Esophagus (tissue), 2 donors: ENCODE results near the gene KIF2B. TPM values are rescaled to one million over a fixed set of nuclear protein-coding genes. Genes with fewer than 3 reads are reported as not detected.

ENCODE experiments used
- H3K27ac ChIP-seq, 2 donors: one replicate each; pipeline ENCODE4 v1.5.1; 2013; ENCODE audit warnings: low read depth in 2 of 2, mild to moderate bottlenecking in 2 of 2, inconsistent platforms in 1 of 2, low read length in 1 of 2, moderate library complexity in 1 of 2
- H3K27me3 ChIP-seq, 2 donors: one replicate each; pipeline ENCODE4 v1.6.1; 2013; ENCODE audit warnings: low read length in 2 of 2, control low read depth in 1 of 2, mild to moderate bottlenecking in 1 of 2; ENCODE audit not compliant: insufficient read depth in 2 of 2, control insufficient read depth in 1 of 2
- H3K36me3 ChIP-seq, 2 donors: one replicate each; pipeline ENCODE4 v1.6.1; 2013; ENCODE audit warnings: low read length in 1 of 2; ENCODE audit not compliant: control insufficient read depth in 2 of 2, insufficient read depth in 2 of 2
- H3K4me1 ChIP-seq, 2 donors: one replicate each; pipeline ENCODE4 v1.6.1; 2013; ENCODE audit warnings: low read length in 1 of 2; ENCODE audit not compliant: control insufficient read depth in 2 of 2, insufficient read depth in 2 of 2
- H3K4me3 ChIP-seq, 2 donors: one replicate each; pipeline ENCODE4 v1.5.1; 2013; ENCODE audit warnings: low read length in 2 of 2, mild to moderate bottlenecking in 2 of 2, low read depth in 1 of 2, moderate library complexity in 1 of 2
- H3K9me3 ChIP-seq, 2 donors: one replicate each; pipeline ENCODE4 v1.6.1; 2013; ENCODE audit warnings: mild to moderate bottlenecking in 2 of 2, low read depth in 1 of 2, low read length in 1 of 2, moderate library complexity in 1 of 2; ENCODE audit not compliant: control insufficient read depth in 2 of 2, insufficient read depth in 1 of 2
- WGBS, 2 donors: extraction: QIAGEN DNeasy Blood & Tissue Kit; methylation state at CpG; one replicate each; pipeline ENCODE4 v1.1.7; 2013; 5-methylcytosine and 5-hydroxymethylcytosine counted together
- polyA plus RNA-seq, 2 donors: library from polyadenylated mRNA; stranded (reverse); fragments of 200-250 nt; gene quantifications; one replicate each; pipeline ENCODE4 v1.2.3, GENCODE V29; 2013
- donor health status: healthy with polysubstance abuse.
- donor health status: Bipolar disorder and iron deficiency.

KIF2B gene
- not detected for polyA plus RNA-seq

GRCh38 chr17:53822764-53823163 lies at the start of gene KIF2B:
TSS of gene KIF2B (plus strand) at chr17:53822927. CDS start at chr17:53823034, 107 bp downstream.
- Histone ChIP-seq H3K27me3 (no peaks in the 10 kb centered on the region), H3K4me3 (no peak within 1 kb of the TSS), H3K4me1 (no peaks in the 10 kb centered on the region), H3K36me3 (no peaks in the 10 kb centered on the region), H3K27ac (no peak within 1 kb of the TSS), H3K9me3 (peaks cover 0 to 4% of the 10 kb centered on the region in 2 donors)
- 88 to 89% methylated on average over 17 of the region's 17 CpGs for WGBS, 2 donors

DNA sequence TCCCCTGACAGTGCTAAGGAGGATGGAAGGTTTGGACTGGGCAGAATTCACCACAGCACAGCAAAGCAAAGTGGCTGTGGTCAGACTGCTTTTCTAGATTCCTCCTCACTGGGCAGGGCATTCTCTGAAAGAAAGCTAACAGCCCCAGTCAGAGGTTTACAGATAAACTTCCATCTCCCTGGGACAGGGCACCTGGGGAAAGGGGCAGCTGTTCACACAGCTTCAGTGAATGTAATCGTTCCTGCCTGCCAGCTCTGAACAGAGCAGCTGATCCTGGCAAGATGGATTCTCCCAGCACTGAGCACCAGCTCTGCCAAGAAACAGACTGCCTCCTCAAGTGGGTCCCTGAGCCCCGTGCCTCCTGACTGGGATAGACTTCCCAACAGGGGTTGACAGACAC lies 42.4 kb upstream of the KIF2B start:
- WGBS, 2 donors: 80 to 81% methylated on average over 2 of the region's 2 CpGs

DNA sequence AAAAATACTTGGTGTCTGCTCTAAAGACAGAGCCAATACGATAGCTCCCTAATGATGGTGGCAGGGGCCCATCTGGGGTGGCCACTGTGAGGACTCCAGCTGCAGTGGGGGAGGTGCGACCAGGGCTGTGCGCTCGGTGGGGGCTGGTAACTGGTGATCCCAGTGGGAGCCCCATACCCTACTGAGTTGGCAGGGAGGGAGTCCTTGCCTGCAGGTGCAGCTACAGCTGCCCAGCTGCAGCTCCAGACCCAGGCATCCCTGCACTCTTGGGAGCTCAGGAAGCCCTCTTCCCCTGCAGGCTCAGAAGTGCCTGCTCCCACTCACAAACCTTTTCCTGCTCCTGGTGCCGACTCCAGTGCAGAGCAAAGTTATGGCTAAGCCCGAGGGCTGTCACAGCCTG lies 31.2 kb upstream of the KIF2B start:
- Histone ChIP-seq H3K27me3 (no peaks in the 10 kb centered on the region), H3K36me3 (no peaks in the 10 kb centered on the region), H3K4me3 (no peak overlapping the region), H3K9me3 (peaks cover 0 to 3% of the 10 kb centered on the region in 2 donors), H3K4me1 (no peaks in the 10 kb centered on the region), H3K27ac (no peak overlapping the region)
- WGBS, 2 donors: 82 to 90% methylated on average over 6 of the region's 6 CpGs

More for the DNA sequence above, 42.4 kb upstream of the KIF2B start:
- Histone ChIP-seq H3K36me3 (no peaks in the 10 kb centered on the region), H3K9me3 (no peaks in the 10 kb centered on the region), H3K4me3 (no peak overlapping the region), H3K27ac (no peak overlapping the region), H3K27me3 (no peaks in the 10 kb centered on the region), H3K4me1 (no peaks in the 10 kb centered on the region)

DNA sequence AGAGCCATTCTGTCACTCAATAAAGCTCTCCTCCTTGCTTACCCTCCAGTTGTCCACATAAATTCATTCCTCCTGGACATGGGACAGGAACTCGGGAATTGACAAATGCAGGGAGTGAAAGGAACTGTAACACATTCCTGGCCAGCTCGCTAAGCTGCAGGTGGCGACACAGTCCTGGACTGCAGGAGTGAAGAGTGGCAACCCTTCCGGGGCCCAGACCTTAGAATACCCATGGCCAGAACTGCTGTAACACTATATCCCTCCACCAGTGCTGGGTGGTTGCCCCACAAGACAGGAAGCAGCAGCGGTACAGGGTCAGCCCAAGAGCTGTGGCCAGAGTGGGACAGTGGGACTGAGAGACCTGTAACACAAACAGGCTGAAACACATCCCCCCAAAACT lies 30.3 kb upstream of the KIF2B start:
- no peaks in the 10 kb centered on the region for H3K27me3 ChIP-seq
- peaks cover 0 to 3% of the 10 kb centered on the region in 2 donors for H3K9me3 ChIP-seq
- H3K4me3 ChIP-seq: no peak overlapping the region
- H3K4me1 ChIP-seq: no peaks in the 10 kb centered on the region
- WGBS, 2 donors: 91 to 92% methylated on average over 5 of the region's 5 CpGs
- no peaks in the 10 kb centered on the region for H3K36me3 ChIP-seq
- no peak overlapping the region for H3K27ac ChIP-seq

DNA sequence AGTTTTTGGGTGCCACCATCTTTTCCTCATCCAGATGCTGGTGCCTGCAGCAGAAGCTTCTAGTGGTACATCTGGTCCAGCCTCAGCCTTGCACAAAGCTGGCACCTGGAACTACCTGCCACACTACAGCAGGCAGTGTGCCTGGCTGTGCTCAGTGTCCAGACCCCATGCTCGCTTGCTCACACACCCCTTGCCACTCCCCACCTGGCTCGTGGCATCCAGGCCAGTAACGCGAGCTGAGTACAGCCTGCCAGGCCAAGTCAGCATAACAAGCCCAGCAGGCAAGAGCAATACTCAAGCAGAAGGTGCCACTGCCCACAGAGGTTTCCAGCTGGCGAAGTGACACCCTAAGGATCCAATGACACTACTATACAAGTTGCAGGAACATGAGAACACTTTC lies 29.7 kb upstream of the KIF2B start:
- Histone ChIP-seq H3K36me3 (no peaks in the 10 kb centered on the region), H3K4me3 (no peak overlapping the region), H3K9me3 (peaks cover 0 to 3% of the 10 kb centered on the region in 2 donors), H3K4me1 (no peaks in the 10 kb centered on the region), H3K27ac (no peak overlapping the region), H3K27me3 (no peaks in the 10 kb centered on the region)
- WGBS, 2 donors: 64 to 65% methylated on average over 5 of the region's 5 CpGs

DNA sequence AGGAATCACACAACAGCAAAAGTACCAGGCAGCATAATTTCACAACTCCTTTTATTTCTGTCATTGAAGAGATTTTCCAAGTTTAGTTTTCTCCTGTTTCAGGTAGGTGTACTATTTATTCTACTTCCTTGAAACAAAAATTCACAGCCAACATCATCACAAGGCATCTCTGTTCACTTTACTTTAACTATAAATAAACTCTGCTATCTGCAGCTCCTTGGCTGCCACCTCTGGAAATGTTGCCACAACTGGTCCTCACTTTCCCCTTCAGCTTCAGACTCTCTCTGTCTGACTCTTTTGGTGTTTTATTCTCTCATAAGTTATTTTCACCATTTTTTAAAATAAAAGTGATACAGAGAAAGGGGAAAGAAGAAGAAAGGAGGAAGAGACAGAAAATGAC lies 27.9 kb upstream of the KIF2B start:
- peaks cover 0 to 3% of the 10 kb centered on the region in 2 donors for H3K9me3 ChIP-seq
- H3K27ac ChIP-seq: no peak overlapping the region
- no peaks in the 10 kb centered on the region for H3K27me3 ChIP-seq

GRCh38 chr17:53796642-53797041 lies 26.1 kb upstream of the KIF2B start:
- Histone ChIP-seq H3K4me3 (no peak overlapping the region), H3K27ac (no peak overlapping the region), H3K4me1 (no peaks in the 10 kb centered on the region), H3K9me3 (peaks cover 0 to 3% of the 10 kb centered on the region in 2 donors), H3K27me3 (no peaks in the 10 kb centered on the region), H3K36me3 (no peaks in the 10 kb centered on the region)
- 19 to 38% methylated on average over 1 of the region's 1 CpG for WGBS, 2 donors

More for the DNA sequence above, 27.9 kb upstream of the KIF2B start:
- no peaks in the 10 kb centered on the region for H3K4me1 ChIP-seq
- H3K36me3 ChIP-seq: no peaks in the 10 kb centered on the region
- no peak overlapping the region for H3K4me3 ChIP-seq

DNA sequence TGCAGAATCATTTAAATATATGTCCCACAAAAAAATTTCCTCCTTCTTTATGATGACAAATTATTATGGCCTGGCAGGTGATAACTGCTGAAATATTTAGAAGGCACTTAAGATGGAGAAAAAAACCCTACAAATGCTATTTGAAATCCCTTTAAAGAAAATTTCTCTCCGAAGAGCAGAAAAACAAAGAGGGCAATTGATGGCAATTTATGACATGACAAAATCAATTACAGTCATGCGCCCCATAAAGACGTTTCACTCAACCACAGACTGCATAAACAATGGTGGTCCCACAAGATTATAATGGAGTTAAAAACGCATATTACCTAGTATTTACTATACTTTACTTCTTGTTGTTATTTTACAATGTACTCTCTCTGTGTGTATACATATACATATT lies 25.2 kb upstream of the KIF2B start:
- Histone ChIP-seq H3K27me3 (no peaks in the 10 kb centered on the region), H3K4me1 (no peaks in the 10 kb centered on the region), H3K36me3 (no peaks in the 10 kb centered on the region), H3K4me3 (no peak overlapping the region), H3K9me3 (peaks cover 0 to 3% of the 10 kb centered on the region in 2 donors), H3K27ac (no peak overlapping the region)
- WGBS, 2 donors: 57 to 58% methylated on average over 4 of the region's 4 CpGs

GRCh38 chr17:53804437-53804836 lies 18.3 kb upstream of the KIF2B start:
- Histone ChIP-seq H3K4me3 (no peak overlapping the region), H3K9me3 (no peaks in the 10 kb centered on the region), H3K27ac (no peak overlapping the region), H3K27me3 (no peaks in the 10 kb centered on the region), H3K4me1 (no peaks in the 10 kb centered on the region), H3K36me3 (no peaks in the 10 kb centered on the region)
- 81% methylated on average over 5 of the region's 5 CpGs for WGBS, 2 donors

GRCh38 chr17:53806473-53806872 lies 16.3 kb upstream of the KIF2B start:
- no peaks in the 10 kb centered on the region for H3K27me3 ChIP-seq
- H3K4me1 ChIP-seq: no peaks in the 10 kb centered on the region
- no peaks in the 10 kb centered on the region for H3K36me3 ChIP-seq
- H3K27ac ChIP-seq: no peak overlapping the region
- no peaks in the 10 kb centered on the region for H3K9me3 ChIP-seq
- H3K4me3 ChIP-seq: no peak overlapping the region
